GM12878 (cell line): Measurements from ENCODE around the gene DPAGT1. TPM values are rescaled to one million over a fixed set of nuclear protein-coding genes. Genes with fewer than 3 reads are reported as not detected.

Experiments used
- ATAC-seq: fragments of 200-7000 bp; cut with Tn5 transposase; 3 replicates; pipeline ENCODE4 v1.9.1; 2020; ENCODE audit warnings: mild to moderate bottlenecking, moderate library complexity
- BruUV-seq: library from RNA; stranded (reverse); fragments of 400-500 nt; replicated peaks from 2 replicates; lab custom pipeline; 2021; lab: Mats Ljungman, UMichigan
- CTCF ChIA-PET: fragments of 300-600 bp; sonication (Branson Sonifier 250); formaldehyde crosslinking; extraction: SDS; loops from one replicate; lab custom pipeline; 2021; ENCODE audit warnings: inconsistent platforms; lab: Yijun Ruan, JAX
- POLR2A ChIA-PET: fragments of 350-600 bp; formaldehyde crosslinking; extraction: SDS; loops from one replicate; lab custom pipeline; 2021; ENCODE audit warnings: inconsistent platforms; lab: Charles Lee
- RAD21 ChIA-PET: fragments of 300-600 bp; sonication (Branson Sonifier 250); formaldehyde crosslinking; loops from one replicate; lab custom pipeline; 2023; ENCODE audit warnings: antibody characterized with exemption; ENCODE audit not compliant: unreplicated experiment; lab: Charles Lee
- SMC1A ChIA-PET: fragments of 300-600 bp; sonication (Branson Sonifier 250); formaldehyde crosslinking; loops from one replicate; lab custom pipeline; 2023; ENCODE audit not compliant: unreplicated experiment, uncharacterized antibody; lab: Charles Lee
- DNase-seq: peaks from one replicate; pipeline ENCODE4 v3.0.0-alpha.2; 2011; ENCODE audit warnings: low read depth, low spot score
- FAIRE-seq: peaks from 3 replicates; lab custom pipeline; 2011; peaks lifted over from hg19 to GRCh38; lab: Jason Lieb, UNC
- H2AFZ ChIP-seq: 2 replicates; pipeline ENCODE4 v1.6.0; 2011; ENCODE audit warnings: low read depth, low read length, control low read depth; ENCODE audit not compliant: control insufficient read depth
- H3K27ac ChIP-seq: 2 replicates; pipeline ENCODE4 v1.5.1; 2011; ENCODE audit warnings: control low read depth; ENCODE audit not compliant: control insufficient read depth, insufficient read depth
- H3K27me3 ChIP-seq, 2 experiments: replicated peaks in 1 of 2; 2 replicates each; pipeline versions ENCODE4 v1.6.0 to v1.6.1; 2011; ENCODE audit warnings: low read length in 1 of 2; ENCODE audit not compliant: control insufficient read depth in 2 of 2, insufficient read depth in 2 of 2
- H3K36me3 ChIP-seq, 2 experiments: 2 replicates each; pipeline ENCODE4 v1.5.1; 2011; ENCODE audit warnings: low read length in 1 of 2; ENCODE audit not compliant: control insufficient read depth in 2 of 2, insufficient read depth in 2 of 2
- H3K4me1 ChIP-seq: 2 replicates; pipeline ENCODE4 v1.6.1; 2011; ENCODE audit warnings: mild to moderate bottlenecking, low read length, moderate library complexity, mixed read lengths; ENCODE audit not compliant: control insufficient read depth, insufficient read depth
- H3K4me2 ChIP-seq: 2 replicates; pipeline ENCODE4 v1.6.0; 2011; ENCODE audit warnings: control low read depth; ENCODE audit not compliant: control insufficient read depth, insufficient read depth
- H3K4me3 ChIP-seq: fragments of 200-600 bp; sonication (generic); 2 replicates; pipeline ENCODE4 v1.5.1; 2016
- H3K79me2 ChIP-seq: 2 replicates; pipeline ENCODE4 v1.6.0; 2011; ENCODE audit warnings: low read length; ENCODE audit not compliant: control insufficient read depth, insufficient read depth
- H3K9ac ChIP-seq: 2 replicates; pipeline ENCODE4 v1.8.0; 2011; ENCODE audit warnings: low read length, control low read depth, mixed read lengths; ENCODE audit not compliant: control insufficient read depth, insufficient read depth
- H3K9me3 ChIP-seq: replicated peaks from 3 replicates; pipeline ENCODE4 v1.5.1; 2011; ENCODE audit warnings: mild to moderate bottlenecking, low read length; ENCODE audit not compliant: control insufficient read depth, insufficient read depth
- H4K20me1 ChIP-seq: 2 replicates; pipeline ENCODE4 v1.6.0; 2011; ENCODE audit not compliant: control insufficient read depth, insufficient read depth
- ASH2L ChIP-seq: fragments of 300-600, 200-600 bp; sonication (generic); IDR thresholded peaks from 2 replicates; pipeline ENCODE4 v1.6.1; 2017; ENCODE audit warnings: low read depth, mild to moderate bottlenecking, borderline replicate concordance
- BACH1 ChIP-seq: fragments of 450-650 bp; IDR thresholded peaks from 2 replicates; pipeline ENCODE4 v1.6.1; 2017; ENCODE audit warnings: mild to moderate bottlenecking, borderline replicate concordance
- BRCA1 ChIP-seq: IDR thresholded peaks from 2 replicates; pipeline ENCODE4 v1.6.1; 2011; ENCODE audit warnings: low read depth, low read length, improper control_type of control experiment
- E2F8 ChIP-seq: fragments of 450-650 bp; IDR thresholded peaks from 2 replicates; pipeline ENCODE4 v1.6.1; 2018; ENCODE audit warnings: mild to moderate bottlenecking, low read depth, moderate library complexity; ENCODE audit not compliant: partially characterized antibody
- E4F1 ChIP-seq: fragments of 450-650 bp; IDR thresholded peaks from 2 replicates; pipeline ENCODE4 v1.6.1; 2018; ENCODE audit warnings: borderline replicate concordance, mild to moderate bottlenecking; ENCODE audit not compliant: partially characterized antibody
- EGR1 ChIP-seq, 2 experiments: IDR thresholded peaks; 1 replicate in 1 of 2; 2 replicates in 1 of 2; pipeline ENCODE4 v1.6.1; 2011 to 2012; ENCODE audit warnings: low read depth in 2 of 2, low read length in 2 of 2, borderline replicate concordance in 1 of 2, mild to moderate bottlenecking in 1 of 2, moderate library complexity in 1 of 2
- PBX3 ChIP-seq: IDR thresholded peaks from 2 replicates; pipeline ENCODE4 v1.6.1; 2011; ENCODE audit warnings: mild to moderate bottlenecking, low read depth, low read length, moderate library complexity; ENCODE audit not compliant: insufficient replicate concordance
- RCOR1 ChIP-seq: conservative IDR thresholded peaks from 2 replicates; pipeline ENCODE4 v1.6.1; 2012; ENCODE audit warnings: low read depth, low read length, improper control_type of control experiment
- SMAD5 ChIP-seq: IDR thresholded peaks from 2 replicates; pipeline ENCODE4 v1.6.1; 2016; ENCODE audit warnings: antibody characterized with exemption, low read depth
- ZBTB33 ChIP-seq: fragments of 450-650 bp; IDR thresholded peaks from 2 replicates; pipeline ENCODE4 v1.6.1; 2017; ENCODE audit warnings: mild to moderate bottlenecking
- ZNF217 ChIP-seq: fragments of 450-650 bp; IDR thresholded peaks from 2 replicates; pipeline ENCODE4 v1.6.1; 2017; ENCODE audit warnings: antibody characterized with exemption, mild to moderate bottlenecking
- ZNF384 ChIP-seq: IDR thresholded peaks from 2 replicates; pipeline ENCODE4 v1.6.1; 2012; ENCODE audit warnings: low read depth, mild to moderate bottlenecking, low read length, improper control_type of control experiment, borderline replicate concordance
- WGBS: methylation state at CpG from one replicate; pipeline ENCODE4 v1.1.6; 2016; ENCODE audit warnings: low lambda C conversion rate; ENCODE audit not compliant: insufficient replicate concordance, insufficient coverage; ENCODE audit errors: missing lambda C conversion rate; 5-methylcytosine and 5-hydroxymethylcytosine counted together
- in situ Hi-C: fragments of 300-500 bp; cut with MboI; formaldehyde crosslinking; loops from 9 replicates; pipeline ENCODE4 v1.14.3; 2018; ENCODE audit warnings: mixed read lengths
- intact Hi-C: fragments of 100-400 bp; cut with micrococcal nuclease; formaldehyde crosslinking; loops from one replicate; pipeline ENCODE4 v1.14.2; 2022; ENCODE audit not compliant: unreplicated experiment
- polyA plus RNA-seq, 11 experiments: library from polyadenylated mRNA; depleted of rRNA in 4 of 11; unstranded in 6 of 11; stranded (reverse) in 5 of 11; fragments of >200 nt; fragmentation: Nextera tagmentation in 4 of 11; fragmentation: Illumina TruSeq in 1 of 11; extraction: Ambion mirVana in 4 of 11; extraction: Trizol in 1 of 11; gene quantifications; 1 replicate in 1 of 11; 2 replicates in 10 of 11; pipeline versions ENCODE4 v1.2.1 to v1.2.3, GENCODE V29; 2011 to 2016; ENCODE audit warnings: inconsistent platforms in 2 of 11, missing spikeins in 2 of 11, low read depth in 1 of 11
- total RNA-seq, 4 experiments: library from RNA; depleted of rRNA in 3 of 4; stranded (reverse); fragments of >200 nt in 3 of 4; fragmentation: Illumina TruSeq in 1 of 4; extraction: Trizol in 1 of 4; gene quantifications; 2 replicates each; pipeline versions ENCODE4 v1.2.1 to v1.2.3, GENCODE V29; 2013 to 2021

The DPAGT1 gene
- total and polyA plus RNA-seq, 10 of the 15 experiments (the other 5 are each of a cell fraction or from before 2014, with no cell fraction given), result 20.5 to 95.6 (median 54.3) TPM

- TF ChIP-seq PBX3, result no peak
- TF ChIP-seq RCOR1, result no peak
- TF ChIP-seq ASH2L, result no peak
- TF ChIP-seq E2F8, result no peak
Measured at GRCh38 chr11:119087123-119087522, 14.5 kb downstream of the DPAGT1 start (continued).

- Histone ChIP-seq H3K9me3 (no peaks in the 10 kb centered on the region), H2AFZ (peak overlapping the region; percentile 96), H3K4me2 (peak overlapping the region; percentile 97), H4K20me1 (no peaks in the 10 kb centered on the region), H3K4me1 (peaks cover 10% of the 10 kb centered on the region), H3K36me3 (peaks cover 6 to 10% of the 10 kb centered on the region in 2 experiments; a peak in 3 of 4 replicates), H3K27ac (peak overlapping the region; percentile 94), H3K27me3 (no peaks in the 10 kb centered on the region), H3K9ac (peak overlapping the region; percentile 62), H3K79me2 (peaks cover 12% of the 10 kb centered on the region), H3K4me3 (peak overlapping the region; percentile 97)
- intact Hi-C loops, result no loop called here
- ChIA-PET CTCF (interaction anchor here (0.8 to 2.8 kb wide), 12 partner anchors 10 to 295 kb away, joined by 3 to 11 read pairs (median 4); partner anchors contain the start of genes C2CD2L, DDX6, HYOU1 and VPS11), RAD21 (interaction anchor here (0.5 to 2.3 kb wide), 19 partner anchors 10 to 238 kb away, joined by 3 to 16 read pairs (median 4); partner anchors contain the start of genes C2CD2L, CBL, CENATAC and DPAGT1), POLR2A (interaction anchor here (0.6 to 5.4 kb wide), 23 partner anchors 12 to 1359 kb away, joined by 3 to 69 read pairs (median 4); partner anchors contain the start of genes C2CD2L, CBL, CENATAC and DPAGT1), SMC1A (interaction anchor here (0.7 to 2.1 kb wide), 4 partner anchors 17 to 81 kb away, joined by 3 to 9 read pairs (median 6); partner anchors contain the start of genes C2CD2L, DPAGT1 and VPS11)
- TSS peak; percentile 91 for BruUV-seq
- no peak for DNase-seq
- in situ Hi-C loops, result no loop called here
- FAIRE-seq, result peak; percentile 13
- 0% methylated on average over 13 of the region's 13 CpGs for WGBS
- peak; percentile 46 for ATAC-seq
- TF ChIP-seq BRCA1 (no peak), SMAD5 (no peak), ZBTB33 (no peak), E4F1 (no peak), BACH1 (no peak), ZNF384 (no peak), ASH2L (no peak), ZNF217 (no peak), EGR1 (IDR thresholded peaks at IDR 0.05; ENCODE audit: borderline replicate concordance in 1 of 2, low read depth in 2 of 2, low read length in 2 of 2) (peak in 1 of 2 experiments; percentile 51; a peak in 1 of 3 replicates)
Measured at GRCh38 chr11:119085437-119085847, 16.2 kb downstream of the DPAGT1 start.
